ENCODE measurements around the gene BTRC.

Gene BTRC

DNA sequence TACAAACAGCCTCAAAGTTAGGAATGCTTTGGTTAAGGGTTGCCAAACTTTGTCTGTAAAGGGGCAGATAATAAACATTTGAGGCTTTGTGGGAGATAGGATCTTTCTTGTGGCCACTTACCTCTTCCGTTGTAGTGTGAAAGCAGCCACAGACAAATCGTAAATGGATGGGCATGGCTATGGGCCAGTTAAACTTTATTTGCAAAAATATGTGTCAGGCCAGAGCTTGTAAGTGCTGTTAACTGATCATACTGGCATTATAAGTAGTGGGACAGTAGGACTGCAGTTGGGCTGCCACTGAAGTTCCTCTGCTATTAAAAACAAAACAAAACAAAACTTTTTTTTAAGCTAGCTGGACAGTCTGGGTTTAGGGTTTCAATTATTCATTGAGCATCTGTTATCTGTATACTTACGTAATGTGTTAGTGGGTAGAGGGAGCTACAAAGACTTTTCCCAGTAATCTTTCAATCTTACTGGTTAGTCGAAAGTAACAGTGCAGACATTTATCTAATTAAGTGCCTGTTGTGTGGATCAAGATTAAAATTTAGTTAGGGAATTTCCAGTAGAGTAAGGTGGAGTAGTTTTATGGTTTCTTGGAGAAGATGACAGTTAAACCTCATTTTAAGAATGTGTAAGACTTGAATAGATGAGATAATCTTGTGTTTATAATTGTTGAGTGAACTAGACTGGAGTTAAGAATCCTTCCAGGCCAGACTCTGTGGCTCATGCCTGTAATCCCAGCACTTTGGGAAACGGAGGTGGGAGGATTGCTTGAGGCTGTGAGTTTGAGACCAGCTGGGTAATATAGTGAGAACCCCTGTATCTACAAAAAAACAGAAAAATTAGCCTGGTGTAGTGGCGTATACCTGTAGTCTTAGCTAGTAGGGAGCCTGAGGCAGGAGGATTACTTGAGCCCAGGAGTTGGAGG lies 100.1 kb downstream of the BTRC start:
- Histone ChIP-seq H3K27ac (ENCODE audit: low read depth, low read length) (no peak overlapping the region), H3K79me2 (ENCODE audit: insufficient read depth, low read length) (no peaks in the 10 kb centered on the region), H2AFZ (ENCODE audit: low read depth, low read length, severe bottlenecking) (no peak overlapping the region), H3K9me2 (replicated peaks; ENCODE audit: insufficient read depth, low read length) (no peaks in the 10 kb centered on the region), H3K36me3 (ENCODE audit: low read length) (no peaks in the 10 kb centered on the region), H4K20me1 (ENCODE audit: low read depth, low read length) (no peaks in the 10 kb centered on the region; the same call in 1 of the 2 replicates), H3K9me3 (ENCODE audit: insufficient read depth, low read length) (no peaks in the 10 kb centered on the region), H3F3A (ENCODE audit: insufficient read depth) (no peaks in the 10 kb centered on the region), H3K27me3 (ENCODE audit: low read length) (no peaks in the 10 kb centered on the region), H3K9ac (ENCODE audit: low read length) (no peak overlapping the region), H3K4me2 (ENCODE audit: low read depth, low read length, poor library complexity, severe bottlenecking) (no peak overlapping the region), H3K4me3 (ENCODE audit: insufficient read depth, low read length, poor library complexity, severe bottlenecking) (no peak overlapping the region)
- TF ChIP-seq, protein P1, sequence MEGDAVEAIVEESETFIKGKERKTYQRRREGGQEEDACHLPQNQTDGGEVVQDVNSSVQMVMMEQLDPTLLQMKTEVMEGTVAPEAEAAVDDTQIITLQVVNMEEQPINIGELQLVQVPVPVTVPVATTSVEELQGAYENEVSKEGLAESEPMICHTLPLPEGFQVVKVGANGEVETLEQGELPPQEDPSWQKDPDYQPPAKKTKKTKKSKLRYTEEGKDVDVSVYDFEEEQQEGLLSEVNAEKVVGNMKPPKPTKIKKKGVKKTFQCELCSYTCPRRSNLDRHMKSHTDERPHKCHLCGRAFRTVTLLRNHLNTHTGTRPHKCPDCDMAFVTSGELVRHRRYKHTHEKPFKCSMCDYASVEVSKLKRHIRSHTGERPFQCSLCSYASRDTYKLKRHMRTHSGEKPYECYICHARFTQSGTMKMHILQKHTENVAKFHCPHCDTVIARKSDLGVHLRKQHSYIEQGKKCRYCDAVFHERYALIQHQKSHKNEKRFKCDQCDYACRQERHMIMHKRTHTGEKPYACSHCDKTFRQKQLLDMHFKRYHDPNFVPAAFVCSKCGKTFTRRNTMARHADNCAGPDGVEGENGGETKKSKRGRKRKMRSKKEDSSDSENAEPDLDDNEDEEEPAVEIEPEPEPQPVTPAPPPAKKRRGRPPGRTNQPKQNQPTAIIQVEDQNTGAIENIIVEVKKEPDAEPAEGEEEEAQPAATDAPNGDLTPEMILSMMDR (IDR thresholded peaks at IDR 0.05; ENCODE audit: insufficient read depth, low read length, poor library complexity, severe bottlenecking), result no peak

DNA sequence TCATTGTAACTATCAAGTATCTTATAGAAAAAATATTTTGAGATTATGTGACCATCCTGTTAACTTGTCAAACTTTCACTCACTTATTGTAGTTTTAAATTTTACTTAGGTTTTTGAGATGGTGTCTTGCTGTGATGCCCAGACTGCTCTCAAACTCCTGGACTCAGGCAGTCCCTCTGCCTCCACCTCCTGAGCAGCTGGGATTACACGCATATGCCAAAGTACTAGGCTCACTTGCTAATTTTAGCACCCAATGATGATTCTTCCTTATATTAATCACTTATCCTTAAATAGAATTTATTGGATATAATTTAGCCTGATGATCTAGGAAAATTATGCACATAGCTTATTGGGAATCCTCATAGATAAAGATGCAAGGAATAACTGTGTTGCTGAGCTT lies 104.9 kb downstream of the BTRC start:
- Histone ChIP-seq H3K79me2 (ENCODE audit: insufficient read depth, low read length) (no peaks in the 10 kb centered on the region), H4K20me1 (ENCODE audit: low read depth, low read length) (no peaks in the 10 kb centered on the region; the same call in 1 of the 2 replicates), H3K36me3 (ENCODE audit: low read length) (no peaks in the 10 kb centered on the region), H3K4me2 (ENCODE audit: low read depth, low read length, poor library complexity, severe bottlenecking) (no peak overlapping the region), H3K9ac (ENCODE audit: low read length) (no peak overlapping the region), H3K9me3 (ENCODE audit: insufficient read depth, low read length) (no peaks in the 10 kb centered on the region), H3K4me3 (ENCODE audit: insufficient read depth, low read length, poor library complexity, severe bottlenecking) (no peak overlapping the region), H2AFZ (ENCODE audit: low read depth, low read length, severe bottlenecking) (no peak overlapping the region), H3K27ac (ENCODE audit: low read depth, low read length) (no peak overlapping the region), H3K9me2 (replicated peaks; ENCODE audit: insufficient read depth, low read length) (no peaks in the 10 kb centered on the region), H3K27me3 (ENCODE audit: low read length) (no peaks in the 10 kb centered on the region), H3F3A (ENCODE audit: insufficient read depth) (no peaks in the 10 kb centered on the region)
- no peak for TF ChIP-seq EZH2phosphoT487 (conservative IDR thresholded peaks at IDR 0.05; ENCODE audit: low read length)

DNA sequence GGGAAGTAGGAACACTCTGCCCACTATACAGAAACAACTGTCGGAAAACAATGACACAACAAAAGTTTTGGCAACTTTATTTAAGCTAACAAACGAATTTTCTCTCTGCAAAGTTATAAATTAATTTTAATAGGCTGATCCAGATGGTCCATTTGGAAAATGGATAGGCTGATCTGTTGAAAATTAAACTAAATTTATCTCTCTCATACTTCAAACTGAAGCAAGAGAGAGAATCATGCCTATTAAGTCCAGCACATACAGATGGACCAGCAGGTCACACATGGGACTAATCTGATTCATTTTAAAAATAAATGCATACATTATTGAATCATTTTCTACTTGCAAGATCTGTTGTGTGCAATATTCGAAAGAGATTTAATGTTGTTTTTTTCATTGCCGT lies 110.1 kb downstream of the BTRC start:
- Histone ChIP-seq H3K27ac (ENCODE audit: low read depth, low read length) (no peak overlapping the region), H3K36me3 (ENCODE audit: low read length) (no peaks in the 10 kb centered on the region), H3K4me3 (ENCODE audit: insufficient read depth, low read length, poor library complexity, severe bottlenecking) (no peak overlapping the region), H3K9me3 (ENCODE audit: insufficient read depth, low read length) (no peaks in the 10 kb centered on the region), H2AFZ (ENCODE audit: low read depth, low read length, severe bottlenecking) (no peak overlapping the region), H3K9me2 (replicated peaks; ENCODE audit: insufficient read depth, low read length) (no peaks in the 10 kb centered on the region), H3K4me2 (ENCODE audit: low read depth, low read length, poor library complexity, severe bottlenecking) (no peak overlapping the region), H3K79me2 (ENCODE audit: insufficient read depth, low read length) (no peaks in the 10 kb centered on the region), H3K9ac (ENCODE audit: low read length) (no peak overlapping the region), H4K20me1 (ENCODE audit: low read depth, low read length) (no peaks in the 10 kb centered on the region), H3K27me3 (ENCODE audit: low read length) (no peaks in the 10 kb centered on the region), H3F3A (ENCODE audit: insufficient read depth) (no peaks in the 10 kb centered on the region)
- TF ChIP-seq, protein P1 (IDR thresholded peaks at IDR 0.05; ENCODE audit: insufficient read depth, low read length, poor library complexity, severe bottlenecking), result no peak
- TF ChIP-seq EZH2phosphoT487 (conservative IDR thresholded peaks at IDR 0.05; ENCODE audit: low read length), result no peak

DNA sequence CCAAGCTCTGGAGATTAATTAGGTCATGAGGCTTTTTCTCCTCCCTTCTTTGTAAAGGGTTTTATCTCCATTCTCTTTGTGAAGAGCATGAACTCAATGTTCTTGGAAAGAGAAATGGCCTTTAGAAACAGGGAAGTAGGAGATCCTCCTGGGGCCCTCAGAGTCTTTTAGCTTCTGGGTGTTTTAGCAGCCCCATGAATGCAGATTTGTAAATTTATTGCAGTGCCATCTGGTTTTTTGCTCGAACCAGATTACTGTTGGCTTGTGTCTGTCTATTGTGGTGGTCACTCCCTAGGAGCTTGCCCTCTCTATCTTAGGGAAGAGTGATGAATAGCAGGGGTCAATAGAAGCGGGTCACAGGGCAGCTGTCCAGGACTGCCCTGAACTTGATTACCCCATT lies 110.6 kb downstream of the BTRC start:
- Histone ChIP-seq H3K9ac (ENCODE audit: low read length) (no peak overlapping the region), H2AFZ (ENCODE audit: low read depth, low read length, severe bottlenecking) (no peak overlapping the region), H3K4me2 (ENCODE audit: low read depth, low read length, poor library complexity, severe bottlenecking) (no peak overlapping the region), H3K9me3 (ENCODE audit: insufficient read depth, low read length) (no peaks in the 10 kb centered on the region), H4K20me1 (ENCODE audit: low read depth, low read length) (no peaks in the 10 kb centered on the region), H3K79me2 (ENCODE audit: insufficient read depth, low read length) (no peaks in the 10 kb centered on the region), H3K9me2 (replicated peaks; ENCODE audit: insufficient read depth, low read length) (no peaks in the 10 kb centered on the region), H3K4me3 (ENCODE audit: insufficient read depth, low read length, poor library complexity, severe bottlenecking) (no peak overlapping the region), H3F3A (ENCODE audit: insufficient read depth) (no peaks in the 10 kb centered on the region), H3K27me3 (ENCODE audit: low read length) (no peaks in the 10 kb centered on the region), H3K36me3 (ENCODE audit: low read length) (no peaks in the 10 kb centered on the region), H3K27ac (ENCODE audit: low read depth, low read length) (no peak overlapping the region)
- TF ChIP-seq EZH2phosphoT487 (conservative IDR thresholded peaks at IDR 0.05; ENCODE audit: low read length), result no peak
- TF ChIP-seq, protein P1 (IDR thresholded peaks at IDR 0.05; ENCODE audit: insufficient read depth, low read length, poor library complexity, severe bottlenecking), result no peak
